Embryonic facial prominence (tissue), 1 donor: Measurements from ENCODE around the gene GADL1.
A peak's percentile ranks its signal among the peaks of the same experiment; 100 is the strongest.

ENCODE experiments used
- DNase-seq: peaks from one replicate; pipeline ENCODE4 v3.0.0-alpha.2; 2016; ENCODE audit errors: extremely low spot score

GADL1 gene

DNA sequence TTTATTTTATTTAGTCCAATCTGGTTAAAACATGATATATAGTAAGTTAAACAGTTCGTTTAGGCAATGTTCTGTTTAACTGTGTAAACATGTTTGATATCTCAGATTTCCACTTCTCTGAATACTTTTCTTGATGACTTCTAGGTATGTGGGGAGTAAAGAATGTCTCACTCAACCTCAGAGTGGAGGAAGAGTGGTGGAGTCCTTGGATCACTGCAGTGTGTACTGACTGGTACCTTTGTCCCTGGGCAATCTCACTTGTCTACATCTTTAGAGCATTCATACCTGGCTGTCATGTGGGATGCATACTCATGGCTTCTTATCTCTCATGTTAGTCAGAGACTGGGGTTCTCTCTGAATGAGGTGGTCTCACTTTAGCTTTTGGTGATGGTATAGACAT, 15.6 kb downstream of the GADL1 start:
- DNase-seq, result no peak

DNA sequence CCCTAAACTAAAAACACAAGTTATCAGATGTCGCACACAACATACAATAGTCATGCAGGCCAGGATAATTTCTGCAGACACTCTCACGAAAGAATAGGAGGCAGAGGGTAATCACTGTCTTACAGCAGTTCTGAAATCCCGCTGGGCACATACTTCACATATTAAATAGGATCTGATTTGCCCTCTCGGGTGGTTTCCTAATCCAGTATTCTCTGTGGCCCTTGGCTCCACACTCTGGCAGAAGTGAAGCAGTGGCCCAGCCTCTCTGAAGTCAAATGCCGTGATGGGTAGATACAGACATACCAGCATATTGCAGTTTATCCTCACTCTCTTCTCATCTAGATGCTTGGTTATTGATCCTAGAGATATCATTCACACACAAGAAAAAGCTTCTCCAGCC, 19.0 kb downstream of the GADL1 start:
- no peak for DNase-seq

DNA sequence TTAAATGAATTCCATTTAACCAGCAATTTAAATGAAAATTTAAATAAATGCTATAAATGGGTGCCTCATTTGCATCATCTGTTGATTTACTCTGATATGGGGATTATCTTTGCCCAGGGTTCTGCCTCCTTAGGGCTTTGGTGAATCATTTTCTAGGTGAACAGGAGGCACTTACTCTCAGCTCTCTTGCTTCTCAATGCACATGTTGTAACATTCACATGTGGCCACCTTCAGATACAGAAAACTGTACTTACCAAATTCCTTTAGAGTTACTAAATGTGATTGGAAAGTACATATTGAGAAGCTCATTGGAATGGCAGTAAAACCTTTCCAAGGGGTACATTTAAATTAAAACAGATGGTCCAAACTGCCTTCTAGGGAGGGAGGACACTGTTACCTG, 20.8 kb downstream of the GADL1 start:
- no peak for DNase-seq

DNA sequence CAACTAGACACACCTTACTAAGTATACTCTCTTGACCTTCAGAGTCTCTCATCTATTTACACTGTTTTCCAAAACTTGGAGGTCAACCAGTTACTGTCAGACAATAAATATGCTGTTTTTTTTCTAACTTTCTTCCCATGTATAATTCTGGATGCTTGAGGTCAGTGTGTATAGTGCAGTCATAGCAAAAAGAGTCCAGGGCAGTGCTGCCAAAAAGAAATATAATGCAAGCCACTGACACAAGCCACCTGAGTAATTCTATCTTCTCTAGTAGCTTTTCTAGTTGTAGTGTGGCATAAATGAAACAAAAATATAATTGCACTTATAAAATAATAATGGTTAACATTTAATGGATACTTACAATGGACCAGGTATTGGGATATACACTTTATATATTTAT, 21.6 kb downstream of the GADL1 start:
- no peak for DNase-seq

DNA sequence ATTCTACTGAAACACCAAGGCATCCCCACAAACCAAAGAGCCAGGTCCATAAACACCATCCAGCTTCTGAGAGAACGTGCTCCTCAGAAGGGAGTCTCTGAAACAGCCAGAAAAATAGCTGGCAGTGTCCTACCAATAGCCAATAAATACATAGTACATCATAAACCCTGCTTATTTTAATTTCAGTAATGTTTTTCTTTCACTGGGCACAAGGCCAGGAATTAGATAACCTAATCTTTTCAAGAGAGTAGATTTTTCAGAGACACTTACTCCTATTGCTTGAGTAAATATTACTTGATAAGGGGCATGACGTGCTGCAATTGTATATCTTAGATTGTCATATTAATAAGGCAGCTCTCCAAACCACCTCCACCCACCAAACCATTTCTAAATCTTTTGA, 22.7 kb downstream of the GADL1 start:
- DNase-seq, result no peak

DNA sequence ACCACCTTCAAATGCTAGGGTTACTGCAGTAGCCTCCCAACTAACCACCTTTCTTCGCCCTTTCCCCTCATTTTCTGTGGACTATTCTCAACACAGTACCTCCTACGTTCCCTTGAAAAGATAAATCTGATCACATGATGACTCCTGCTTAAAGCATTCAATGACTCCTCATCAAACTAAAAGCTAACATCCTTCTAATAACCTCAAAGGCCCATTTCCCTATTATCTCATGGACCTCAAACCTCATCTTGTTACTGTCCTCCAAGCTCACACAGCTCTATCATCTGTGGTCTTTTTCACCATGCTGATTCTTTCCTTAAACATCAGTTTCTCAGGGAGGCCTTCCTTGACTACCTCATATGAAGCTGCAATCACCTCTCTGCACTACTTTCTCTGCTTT, 29.6 kb downstream of the GADL1 start:
- DNase-seq, result no peak

DNA sequence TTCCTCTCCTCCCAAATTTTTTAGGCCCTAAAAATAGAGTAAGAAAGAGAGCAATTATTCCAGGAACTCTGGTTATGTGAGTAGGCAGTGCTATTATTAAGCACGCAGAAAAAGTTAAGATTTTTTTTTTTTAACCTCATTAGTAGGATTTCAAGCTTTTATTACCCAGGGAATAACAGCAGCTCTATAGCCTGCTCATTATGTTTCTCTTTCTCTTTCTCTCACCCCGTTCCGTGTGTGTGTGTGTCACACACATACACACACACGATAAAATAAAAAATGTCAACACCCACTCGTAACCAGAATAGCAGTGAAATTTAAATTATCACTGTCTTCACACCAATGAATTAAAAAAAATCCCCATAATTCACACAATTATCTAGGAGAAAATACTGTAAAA, 30.3 kb downstream of the GADL1 start:
- DNase-seq, result no peak

DNA sequence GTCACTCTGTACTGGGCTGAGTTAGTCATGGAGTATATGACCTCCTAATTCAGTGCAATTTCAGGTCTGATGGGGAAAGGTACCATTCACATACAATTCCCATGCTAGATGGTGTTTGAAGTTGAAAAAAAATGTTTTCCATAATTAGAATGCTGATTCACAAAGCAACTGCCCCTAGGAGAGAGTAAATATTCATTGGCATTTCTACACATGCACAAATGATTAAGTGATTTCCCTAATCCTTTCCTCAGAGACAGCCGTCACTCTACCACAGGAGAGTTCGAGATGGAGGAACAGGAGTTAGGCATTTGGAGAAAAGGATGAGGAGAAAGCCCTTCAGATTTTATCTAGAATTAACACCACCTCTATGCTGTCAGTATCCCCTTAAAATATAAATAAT, 32.5 kb downstream of the GADL1 start:
- DNase-seq, result no peak

DNA sequence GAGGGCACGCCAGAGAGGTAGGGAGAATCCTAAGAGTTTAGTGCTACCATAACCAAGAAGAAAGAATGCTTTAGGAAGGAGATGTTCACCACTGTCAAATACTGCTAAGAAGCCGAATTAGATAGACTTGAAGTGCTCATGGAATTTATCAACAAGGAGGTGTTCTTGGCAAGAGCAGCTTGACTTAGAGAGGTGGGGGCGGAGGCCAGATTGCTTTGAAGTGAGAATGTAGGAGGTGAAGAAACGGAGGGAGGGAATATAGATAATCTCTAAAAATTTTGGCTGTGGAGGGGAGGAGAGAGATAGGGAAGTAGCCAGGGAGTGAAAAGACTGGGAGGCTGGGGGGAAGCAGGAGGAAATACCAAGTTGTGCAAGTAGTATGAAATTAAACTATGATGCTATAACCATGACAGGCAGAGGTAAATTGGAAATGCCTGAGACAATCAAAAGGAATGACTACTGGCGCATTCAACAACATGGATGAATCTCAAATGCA, 35.5 kb downstream of the GADL1 start:
- no peak for DNase-seq

DNA sequence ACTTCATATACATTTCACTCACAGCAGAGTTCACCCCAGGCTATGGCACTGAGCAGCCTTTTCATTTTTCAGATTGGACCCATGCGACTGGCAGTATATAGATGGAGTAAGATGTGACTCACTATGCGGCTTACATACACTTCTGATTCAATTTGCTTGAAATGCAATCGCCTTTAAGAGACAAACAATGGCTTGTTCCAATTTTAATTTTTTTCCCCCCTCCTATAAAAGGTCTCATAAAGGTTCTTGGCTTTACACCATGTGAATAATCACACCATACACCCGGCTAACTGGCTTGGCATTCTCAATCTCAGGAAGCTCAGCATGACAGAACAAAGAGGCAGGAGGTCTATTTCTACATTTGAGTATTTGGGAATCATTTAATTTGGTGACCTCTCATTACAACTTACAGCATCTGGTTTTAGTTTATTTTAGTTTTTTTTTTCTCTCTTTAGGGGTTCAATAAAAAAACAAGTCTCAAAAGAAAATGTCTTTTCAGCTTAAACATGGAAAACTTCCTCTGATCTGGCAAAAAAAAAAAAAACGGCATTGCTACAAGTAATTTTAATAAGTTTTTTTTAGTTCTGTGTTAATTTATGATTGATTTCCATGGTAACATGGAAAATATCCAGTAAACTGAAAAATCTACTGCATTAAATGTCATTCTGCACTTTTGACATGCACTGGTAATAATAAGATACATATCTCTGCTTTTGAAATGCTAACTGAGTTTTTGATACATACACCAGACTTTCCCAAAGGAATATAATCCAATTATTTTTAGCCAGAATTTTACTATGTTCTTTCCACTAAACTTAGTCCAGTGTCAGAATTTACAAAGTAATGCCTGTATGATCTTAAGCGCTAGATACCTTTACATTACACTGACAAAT, 38.8 kb downstream of the GADL1 start:
- DNase-seq, result peak; percentile 22

DNA sequence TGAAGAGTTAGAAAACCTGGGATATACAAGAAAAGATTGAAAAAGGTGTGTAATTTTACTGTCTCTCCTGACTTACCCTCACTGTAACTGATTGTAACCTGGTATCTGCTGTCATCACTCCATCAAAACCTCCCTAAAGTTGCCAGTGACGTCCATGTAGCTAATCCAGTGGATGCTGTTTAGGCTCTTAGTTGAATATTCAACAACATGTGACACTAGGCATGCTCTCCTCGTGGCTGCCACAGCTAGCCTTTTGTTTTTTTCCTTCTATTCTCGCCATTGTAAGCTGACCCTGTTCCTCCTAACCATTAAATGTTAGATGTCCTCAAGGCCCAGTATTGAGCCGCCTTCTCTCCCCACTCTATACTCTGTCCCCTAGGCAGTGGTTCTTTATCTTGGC, 41.6 kb downstream of the GADL1 start:
- no peak for DNase-seq

DNA sequence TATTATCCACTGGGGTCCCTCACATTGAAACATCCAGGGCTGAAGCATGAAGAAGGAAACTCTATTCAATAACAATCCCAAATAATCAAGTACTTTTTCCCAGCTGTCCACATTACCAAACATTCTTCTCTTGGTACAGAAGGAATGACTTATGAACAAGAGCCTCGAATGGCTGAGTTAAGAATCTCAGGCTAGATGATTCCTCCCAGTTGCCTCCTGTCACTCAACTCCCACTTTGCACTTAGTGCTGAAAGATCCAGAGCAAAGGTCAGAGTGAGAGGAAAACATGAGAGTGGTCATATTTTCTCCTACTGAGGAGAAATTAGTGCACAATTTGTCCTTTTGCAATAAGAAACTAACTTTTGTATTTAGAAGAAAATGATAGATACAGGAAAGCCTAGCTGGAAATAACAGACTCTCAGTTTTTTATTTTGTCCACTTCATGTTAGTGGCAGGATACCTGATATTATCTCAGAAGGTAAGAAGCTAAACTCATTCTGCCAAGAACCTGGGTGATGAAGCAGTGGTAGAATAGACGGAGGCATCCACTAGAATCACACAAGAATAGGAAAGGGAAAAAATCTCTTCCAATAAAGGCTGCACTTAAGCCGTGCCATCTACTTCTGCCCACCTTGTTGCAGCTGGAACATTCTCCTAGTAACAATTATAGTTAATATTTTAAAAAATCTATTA, 46.2 kb downstream of the GADL1 start:
- DNase-seq, result no peak

DNA sequence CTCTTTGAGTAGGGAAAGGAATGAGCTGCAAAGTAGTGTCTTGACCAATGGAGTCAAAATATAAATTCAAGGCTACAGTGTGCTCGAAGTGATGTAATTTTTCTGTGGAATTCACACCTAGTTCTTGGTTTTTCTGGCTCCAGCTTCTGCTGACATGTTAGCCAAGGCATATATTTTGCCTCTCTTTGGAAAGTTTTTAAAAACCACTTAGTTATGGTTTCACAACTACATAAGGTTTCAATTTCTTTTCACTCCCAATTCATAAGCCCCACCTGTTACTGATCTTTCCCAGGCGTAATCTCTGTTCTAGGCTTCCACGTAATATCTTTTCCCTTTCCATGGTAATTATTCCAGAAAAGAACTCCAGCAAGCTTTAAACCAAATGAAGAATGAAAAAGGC, 46.9 kb downstream of the GADL1 start:
- peak; percentile 31 for DNase-seq

DNA sequence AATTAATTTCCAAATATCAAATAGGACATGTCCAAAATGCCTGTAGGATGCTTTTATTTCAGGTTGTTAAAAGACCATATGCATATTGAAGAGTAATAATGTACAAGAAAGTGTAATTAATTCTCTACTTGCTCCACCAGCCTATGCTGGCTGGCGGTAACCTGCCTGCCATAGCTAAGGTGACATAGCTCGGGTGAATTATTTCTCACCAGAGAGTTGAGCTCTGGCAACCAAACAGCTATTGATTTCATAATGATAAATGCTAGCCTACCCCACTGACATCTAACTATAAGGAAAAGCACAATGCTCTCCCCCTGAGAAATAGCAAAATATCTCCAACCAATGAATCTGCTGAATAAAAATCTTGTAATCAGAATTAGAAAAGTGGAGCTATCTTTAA, 48.9 kb downstream of the GADL1 start:
- no peak for DNase-seq

DNA sequence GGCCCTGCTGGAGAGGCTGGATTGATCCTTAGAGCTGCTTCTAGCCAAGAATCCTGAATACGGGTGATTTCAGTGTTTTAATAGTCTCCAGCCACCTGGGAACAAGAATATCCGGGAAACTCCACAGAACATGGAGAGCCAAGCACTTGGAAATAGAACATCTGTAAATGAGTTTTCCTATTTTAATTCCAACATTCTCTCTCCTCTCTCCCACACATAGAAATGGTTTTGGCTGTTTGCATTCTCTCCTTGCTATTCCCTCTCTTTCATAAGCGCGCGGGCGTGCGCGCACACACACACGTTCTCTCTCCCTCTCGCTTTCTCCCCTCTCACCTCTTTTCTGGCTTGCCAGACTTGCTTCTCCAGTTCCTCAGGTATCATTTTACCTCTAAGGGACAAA, 50.6 kb downstream of the GADL1 start:
- DNase-seq, result no peak

DNA sequence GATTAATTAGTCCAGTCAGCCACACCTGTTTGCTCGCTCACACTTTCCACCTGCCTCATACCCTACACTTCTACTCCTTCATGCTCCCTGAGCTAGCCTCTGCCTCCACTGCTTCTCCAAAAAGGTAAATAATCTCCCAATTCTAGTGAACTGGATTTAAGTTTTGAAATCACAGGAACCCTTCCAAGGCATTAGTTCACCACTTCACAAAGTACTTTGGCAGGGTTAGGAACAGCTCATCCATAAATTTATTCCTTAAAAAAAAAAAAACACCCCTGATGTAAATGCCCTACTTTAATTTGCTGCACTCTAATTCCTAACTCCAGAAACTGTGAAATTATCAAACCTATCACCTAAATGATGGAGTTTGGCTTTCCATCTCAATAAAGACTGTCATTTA, 58.3 kb downstream of the GADL1 start:
- DNase-seq, result no peak

DNA sequence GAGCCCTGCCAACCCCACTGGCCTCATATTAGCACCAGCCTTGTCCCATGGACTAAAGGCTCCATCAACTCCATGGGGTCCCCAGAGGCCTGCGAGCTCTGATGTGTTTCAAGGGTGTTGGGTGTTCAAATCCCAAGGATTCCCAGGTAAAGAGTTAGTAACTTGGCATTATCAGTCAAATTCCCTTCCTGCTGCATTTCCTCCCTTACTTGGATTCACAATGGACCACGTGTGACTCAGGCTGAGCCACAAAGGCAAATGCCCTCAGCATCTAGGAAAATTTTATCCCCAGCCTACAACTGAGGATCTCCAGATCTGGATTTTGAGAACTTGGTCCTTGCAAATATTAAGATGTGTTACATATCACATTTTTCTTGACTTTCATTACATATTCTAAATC, 58.8 kb downstream of the GADL1 start:
- DNase-seq, result no peak

DNA sequence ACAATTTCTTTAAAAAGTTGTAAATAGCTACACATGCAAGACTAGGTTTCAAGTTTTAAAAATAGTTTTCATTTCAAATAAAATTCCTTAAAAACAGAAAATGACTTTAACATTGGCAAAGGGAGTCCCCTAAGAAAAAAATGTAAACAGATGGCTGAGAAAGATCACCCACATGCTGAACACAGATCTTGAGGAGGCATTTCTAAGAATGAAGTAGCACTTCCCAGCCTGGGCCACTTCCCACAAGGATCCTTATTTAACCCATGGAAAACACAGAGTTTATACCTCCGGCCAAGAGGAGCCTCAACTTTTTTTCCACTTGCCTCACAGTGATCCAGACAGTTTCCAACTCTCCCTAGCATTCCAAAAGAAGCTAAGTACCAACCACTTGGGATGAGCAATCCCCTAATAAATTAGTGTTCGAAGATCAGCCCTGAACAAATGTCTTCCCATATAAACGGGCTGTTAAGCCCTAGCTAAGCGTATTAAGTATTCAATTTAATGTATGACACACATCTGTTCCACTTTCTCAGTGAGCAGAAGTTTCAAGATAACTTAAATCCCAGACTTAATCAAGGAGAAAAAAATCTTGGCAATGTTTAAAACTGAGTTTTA, 61.4 kb downstream of the GADL1 start:
- DNase-seq, result no peak

DNA sequence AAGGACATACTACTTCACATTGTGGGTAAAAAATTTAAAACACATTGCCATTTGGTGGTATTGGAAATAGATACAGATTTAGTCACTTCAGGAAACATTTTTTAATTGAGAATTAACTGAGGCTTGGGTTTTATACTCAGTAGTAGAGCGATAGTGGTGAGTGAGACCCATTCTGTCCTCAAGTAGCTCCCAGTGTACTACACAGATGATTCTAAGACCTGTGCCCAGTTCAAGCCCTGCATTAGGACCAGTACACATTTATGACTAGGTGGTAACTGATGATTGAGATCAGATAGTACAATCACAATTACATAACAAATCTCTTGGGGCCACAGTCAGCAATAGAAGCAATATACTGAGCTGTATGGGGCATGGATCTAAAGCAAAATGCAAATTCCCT, 67.4 kb downstream of the GADL1 start:
- DNase-seq, result no peak

DNA sequence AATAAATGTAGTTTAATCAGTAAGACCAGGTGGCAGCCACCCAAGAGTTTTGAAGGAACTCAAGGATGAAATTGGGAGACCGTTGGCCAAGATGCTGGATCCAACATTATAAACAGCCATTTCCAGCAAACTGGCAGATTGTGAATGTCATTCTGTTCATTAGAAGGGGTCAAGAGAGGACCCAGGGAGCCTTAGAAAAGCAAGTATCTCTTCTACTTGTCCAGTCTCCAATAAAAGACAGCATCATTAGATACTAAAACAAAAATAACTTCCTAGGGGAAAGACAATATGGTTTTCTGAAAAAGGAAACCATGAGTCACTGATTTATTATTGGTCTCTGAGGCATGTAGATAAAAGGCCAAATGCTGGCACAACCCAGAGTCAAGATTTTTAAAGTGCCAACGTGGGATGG, 67.9 kb downstream of the GADL1 start:
- no peak for DNase-seq

DNA sequence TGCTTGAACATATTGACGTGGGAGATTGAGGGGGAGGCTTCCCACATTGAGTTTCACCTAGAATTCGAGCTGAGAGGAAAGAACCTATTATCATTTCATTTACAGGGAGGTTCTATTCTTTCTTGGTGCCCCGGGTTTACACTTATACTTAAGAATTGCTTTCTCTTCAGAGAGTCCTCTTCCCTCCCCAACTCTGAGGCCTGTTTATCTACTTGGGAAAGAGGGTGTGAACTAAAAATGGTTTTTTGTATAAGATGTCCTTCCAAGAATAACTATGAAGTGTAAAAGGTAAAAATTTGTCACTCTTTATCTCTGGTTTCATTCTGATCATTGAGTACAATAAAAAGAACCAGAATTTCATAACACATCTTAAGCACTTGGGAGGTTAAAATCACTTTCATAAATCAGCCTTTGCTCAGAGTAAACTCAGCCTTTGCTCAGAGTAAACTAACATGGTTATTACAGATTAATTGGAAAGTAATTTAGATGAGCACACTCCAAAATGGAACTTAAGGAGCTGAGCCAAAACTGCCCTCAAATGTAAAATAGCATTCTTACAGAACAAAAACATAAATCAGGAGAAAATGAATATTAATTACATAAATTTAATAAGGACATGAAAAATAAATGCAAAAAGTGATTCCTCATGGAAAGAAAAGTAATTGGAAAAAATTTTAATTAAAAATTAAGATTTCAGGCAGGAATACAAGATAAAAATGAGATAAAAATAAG, 75.2 kb downstream of the GADL1 start:
- DNase-seq, result no peak

DNA sequence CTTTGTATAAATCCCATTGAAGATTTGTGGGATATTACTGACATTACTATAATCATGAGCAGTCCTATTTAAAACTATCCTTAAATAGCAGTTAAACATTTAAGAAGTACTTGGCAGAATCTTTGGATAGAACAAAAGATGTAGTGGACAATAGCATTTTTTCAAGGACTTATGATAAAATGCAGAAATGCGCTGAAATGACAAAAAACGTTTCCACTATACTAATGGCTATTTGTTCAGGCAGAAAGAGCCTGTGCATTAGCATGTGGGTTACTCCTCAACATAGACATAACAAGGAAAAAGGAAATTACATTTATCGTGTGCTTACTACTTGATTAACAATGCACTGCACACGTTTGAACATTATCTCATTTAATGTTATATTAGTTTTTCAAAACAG, 80.7 kb downstream of the GADL1 start:
- no peak for DNase-seq
